Measurements from ENCODE around the gene ENO1.

GRCh38 chr1:8891401-8891800 lies 12.9 kb upstream of the ENO1 start:
- TF ChIP-seq POLR2AphosphoS5 (IDR thresholded peaks at IDR 0.05; ENCODE audit: low read depth, low read length) (no peak), POLR2A (IDR thresholded peaks at IDR 0.05; ENCODE audit: low read depth, low read length) (no peak)
